ENCODE data around the gene IFT81. TPM values are rescaled to one million over a fixed set of nuclear protein-coding genes. Genes with fewer than 3 reads are reported as not detected.

Gene IFT81
- polyA plus RNA-seq, 3 donors, result 0.39 to 0.97 (median 0.47) TPM

DNA sequence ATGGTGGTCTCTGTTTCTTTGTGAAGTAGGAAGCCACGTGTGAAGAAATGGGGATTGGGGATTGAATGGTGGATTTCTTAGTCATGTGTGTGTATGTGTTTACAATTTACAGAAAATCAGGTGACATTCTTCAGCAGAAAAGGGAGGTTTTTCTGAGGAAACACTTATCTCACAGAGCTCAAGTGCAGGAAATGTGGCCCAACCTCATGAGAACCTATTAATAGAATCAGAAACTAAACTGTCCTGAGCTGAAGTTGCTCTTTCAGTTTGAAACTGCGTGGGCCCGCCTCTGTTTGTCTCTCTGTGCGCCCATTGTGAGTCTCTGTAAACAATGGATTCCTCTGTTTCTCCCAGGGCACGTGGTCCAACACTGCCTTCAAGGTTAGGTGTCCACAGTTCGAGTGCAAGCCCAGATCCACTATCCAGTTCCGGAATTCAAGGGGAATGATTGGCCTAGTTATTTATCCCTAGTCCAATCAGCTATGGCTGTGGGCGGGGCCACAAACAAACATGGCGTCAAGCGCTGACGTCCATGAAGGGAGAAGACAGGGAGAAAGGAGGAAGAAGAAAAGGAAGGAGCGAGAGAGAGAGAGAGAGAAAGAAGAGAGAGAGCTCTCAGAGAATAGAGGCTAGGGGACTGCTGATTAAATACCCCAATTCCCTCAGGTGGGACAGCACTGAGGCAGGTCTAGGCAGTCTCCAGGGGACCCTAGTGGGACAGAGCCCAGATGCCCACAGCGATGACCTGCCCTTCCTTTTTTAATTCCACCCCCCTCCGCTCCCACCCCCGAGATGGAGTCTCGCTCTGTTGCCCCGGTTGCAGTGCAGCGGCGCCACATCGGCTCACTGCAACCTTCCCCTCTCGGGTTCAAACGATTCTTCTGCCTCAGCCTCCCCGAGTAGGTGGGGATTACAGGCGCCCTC, 44.4 kb upstream of the IFT81 start:
- H3K27ac Mint-ChIP-seq, result peak overlapping the region; percentile 87 to 98 (median 93)
- H3K36me3 ChIP-seq (replicated peaks in 1 of 2; ENCODE audit: control insufficient read depth in 1 of 2, insufficient read depth in 2 of 2, low read length in 2 of 2), result no peaks in the 10 kb centered on the region
- H3K36me3 Mint-ChIP-seq, result no peaks in the 10 kb centered on the region
- peak overlapping the region; percentile 31 to 84 for H3K27ac ChIP-seq (ENCODE audit: low read depth in 1 of 2, low read length in 2 of 2)
- peak overlapping the region; percentile 51 for H3K9ac ChIP-seq (ENCODE audit: insufficient read depth, low read length, poor library complexity, severe bottlenecking)
- H3K27me3 ChIP-seq (ENCODE audit: control insufficient read depth in 2 of 2, insufficient read depth in 2 of 2, low read length in 2 of 2), result no peaks in the 10 kb centered on the region
- peak overlapping the region; percentile 85 for H2AFZ ChIP-seq (ENCODE audit: insufficient read depth, low read depth, low read length, poor library complexity, severe bottlenecking)
- no peaks in the 10 kb centered on the region for H4K20me1 ChIP-seq (ENCODE audit: insufficient read depth, low read length)
- peak overlapping the region; percentile 82 for H3K4me2 ChIP-seq (replicated peaks; ENCODE audit: extremely low read depth, low read length, poor library complexity, severe bottlenecking)
- no peaks in the 10 kb centered on the region for H3K9me3 ChIP-seq (replicated peaks in 1 of 2; ENCODE audit: control insufficient read depth in 1 of 2, insufficient read depth in 1 of 2, low read length in 2 of 2)
- peaks cover 1 to 11% (median 4%) of the 10 kb centered on the region in 3 donors for H3K27me3 Mint-ChIP-seq (ENCODE audit: low read depth in 3 of 3)
- intact Hi-C loops (cut with micrococcal nuclease), result no loop called here
- H3K9me3 Mint-ChIP-seq, result peaks cover 0 to 5% (median 0%) of the 10 kb centered on the region in 7 donors
- H3K4me3 ChIP-seq (replicated peaks in 1 of 3; ENCODE audit: low read depth in 2 of 3, low read length in 3 of 3), result peak overlapping the region; percentile 14 to 72 (median 15)
- peaks cover 13 to 14% of the 10 kb centered on the region in 2 donors for H3K4me1 ChIP-seq (ENCODE audit: control insufficient read depth in 1 of 2, insufficient read depth in 2 of 2, low read length in 2 of 2)
- peaks cover 11% of the 10 kb centered on the region for H3K4me1 Mint-ChIP-seq
- H3K4me3 Mint-ChIP-seq, result peak overlapping the region; percentile 82 to 94
- 28% methylated on average over 9 of the region's 24 CpGs for WGBS (ENCODE audit: insufficient coverage)
- TF ChIP-seq, protein P1, sequence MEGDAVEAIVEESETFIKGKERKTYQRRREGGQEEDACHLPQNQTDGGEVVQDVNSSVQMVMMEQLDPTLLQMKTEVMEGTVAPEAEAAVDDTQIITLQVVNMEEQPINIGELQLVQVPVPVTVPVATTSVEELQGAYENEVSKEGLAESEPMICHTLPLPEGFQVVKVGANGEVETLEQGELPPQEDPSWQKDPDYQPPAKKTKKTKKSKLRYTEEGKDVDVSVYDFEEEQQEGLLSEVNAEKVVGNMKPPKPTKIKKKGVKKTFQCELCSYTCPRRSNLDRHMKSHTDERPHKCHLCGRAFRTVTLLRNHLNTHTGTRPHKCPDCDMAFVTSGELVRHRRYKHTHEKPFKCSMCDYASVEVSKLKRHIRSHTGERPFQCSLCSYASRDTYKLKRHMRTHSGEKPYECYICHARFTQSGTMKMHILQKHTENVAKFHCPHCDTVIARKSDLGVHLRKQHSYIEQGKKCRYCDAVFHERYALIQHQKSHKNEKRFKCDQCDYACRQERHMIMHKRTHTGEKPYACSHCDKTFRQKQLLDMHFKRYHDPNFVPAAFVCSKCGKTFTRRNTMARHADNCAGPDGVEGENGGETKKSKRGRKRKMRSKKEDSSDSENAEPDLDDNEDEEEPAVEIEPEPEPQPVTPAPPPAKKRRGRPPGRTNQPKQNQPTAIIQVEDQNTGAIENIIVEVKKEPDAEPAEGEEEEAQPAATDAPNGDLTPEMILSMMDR (IDR thresholded peaks at IDR 0.05), result no peak
- no peaks in the 10 kb centered on the region for H3K79me2 ChIP-seq (ENCODE audit: insufficient read depth, low read length)
- peak; percentile 77 to 88 (median 83) for DNase-seq

DNA sequence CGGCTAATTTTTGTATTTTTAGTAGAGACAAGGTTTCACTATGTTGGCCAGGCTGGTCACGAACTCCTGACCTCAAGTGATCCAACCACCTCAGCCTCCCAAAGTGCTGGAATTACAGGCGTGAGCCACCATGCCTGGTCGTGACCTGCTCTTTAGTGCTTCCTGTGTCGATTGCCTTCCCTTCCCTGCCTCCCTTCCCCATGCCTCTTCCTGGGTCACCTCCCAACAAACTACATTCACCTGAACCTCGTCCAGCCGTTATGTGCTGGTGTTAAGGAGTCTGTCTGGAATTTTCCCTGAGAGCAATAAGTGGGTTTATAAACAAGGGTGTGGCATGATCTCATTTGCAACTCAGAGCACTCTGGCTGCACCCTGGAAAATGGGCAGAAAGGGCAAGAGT, 43.7 kb upstream of the IFT81 start:
- peak overlapping the region; percentile 82 for H3K4me2 ChIP-seq (replicated peaks; ENCODE audit: extremely low read depth, low read length, poor library complexity, severe bottlenecking)
- Mint-ChIP-seq H3K36me3 (no peaks in the 10 kb centered on the region), H3K4me3 (peak overlapping the region in 1 of 2 donors; percentile 82), H3K27ac (peak overlapping the region in 6 of 7 donors; percentile 33 to 98 (median 46)), H3K9me3 (peaks cover 0 to 5% (median 0%) of the 10 kb centered on the region in 7 donors), H3K27me3 (ENCODE audit: low read depth in 3 of 3) (peaks cover 0 to 9% (median 4%) of the 10 kb centered on the region in 3 donors), H3K4me1 (peaks cover 11% of the 10 kb centered on the region)
- H3K9ac ChIP-seq (ENCODE audit: insufficient read depth, low read length, poor library complexity, severe bottlenecking), result no peak overlapping the region
- H2AFZ ChIP-seq (ENCODE audit: insufficient read depth, low read depth, low read length, poor library complexity, severe bottlenecking), result peak overlapping the region; percentile 85
- H3K4me3 ChIP-seq (replicated peaks in 1 of 3; ENCODE audit: low read depth in 2 of 3, low read length in 3 of 3), result no peak overlapping the region
- H4K20me1 ChIP-seq (ENCODE audit: insufficient read depth, low read length), result no peaks in the 10 kb centered on the region
- TF ChIP-seq, protein P1 (IDR thresholded peaks at IDR 0.05), result no peak
- intact Hi-C loops (cut with micrococcal nuclease), result no loop called here
- peaks cover 13 to 14% of the 10 kb centered on the region in 2 donors for H3K4me1 ChIP-seq (ENCODE audit: control insufficient read depth in 1 of 2, insufficient read depth in 2 of 2, low read length in 2 of 2)
- H3K27ac ChIP-seq (ENCODE audit: low read depth in 1 of 2, low read length in 2 of 2), result no peak overlapping the region
- no peaks in the 10 kb centered on the region for H3K36me3 ChIP-seq (replicated peaks in 1 of 2; ENCODE audit: control insufficient read depth in 1 of 2, insufficient read depth in 2 of 2, low read length in 2 of 2)
- no peaks in the 10 kb centered on the region for H3K27me3 ChIP-seq (ENCODE audit: control insufficient read depth in 2 of 2, insufficient read depth in 2 of 2, low read length in 2 of 2)
- no peaks in the 10 kb centered on the region for H3K9me3 ChIP-seq (replicated peaks in 1 of 2; ENCODE audit: control insufficient read depth in 1 of 2, insufficient read depth in 1 of 2, low read length in 2 of 2)
- DNase-seq, result no peak
- no peaks in the 10 kb centered on the region for H3K79me2 ChIP-seq (ENCODE audit: insufficient read depth, low read length)
- 92% methylated on average over 3 of the region's 7 CpGs for WGBS (ENCODE audit: insufficient coverage)

Measured in CD14-positive monocyte (primary cell).